ENCODE data around the gene VCAN.

- TF ChIP-seq, protein P1, sequence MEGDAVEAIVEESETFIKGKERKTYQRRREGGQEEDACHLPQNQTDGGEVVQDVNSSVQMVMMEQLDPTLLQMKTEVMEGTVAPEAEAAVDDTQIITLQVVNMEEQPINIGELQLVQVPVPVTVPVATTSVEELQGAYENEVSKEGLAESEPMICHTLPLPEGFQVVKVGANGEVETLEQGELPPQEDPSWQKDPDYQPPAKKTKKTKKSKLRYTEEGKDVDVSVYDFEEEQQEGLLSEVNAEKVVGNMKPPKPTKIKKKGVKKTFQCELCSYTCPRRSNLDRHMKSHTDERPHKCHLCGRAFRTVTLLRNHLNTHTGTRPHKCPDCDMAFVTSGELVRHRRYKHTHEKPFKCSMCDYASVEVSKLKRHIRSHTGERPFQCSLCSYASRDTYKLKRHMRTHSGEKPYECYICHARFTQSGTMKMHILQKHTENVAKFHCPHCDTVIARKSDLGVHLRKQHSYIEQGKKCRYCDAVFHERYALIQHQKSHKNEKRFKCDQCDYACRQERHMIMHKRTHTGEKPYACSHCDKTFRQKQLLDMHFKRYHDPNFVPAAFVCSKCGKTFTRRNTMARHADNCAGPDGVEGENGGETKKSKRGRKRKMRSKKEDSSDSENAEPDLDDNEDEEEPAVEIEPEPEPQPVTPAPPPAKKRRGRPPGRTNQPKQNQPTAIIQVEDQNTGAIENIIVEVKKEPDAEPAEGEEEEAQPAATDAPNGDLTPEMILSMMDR (IDR thresholded peaks at IDR 0.05; ENCODE audit: control extremely low read depth in 1 of 3, insufficient read depth in 1 of 3, low read depth in 1 of 3, low read length in 3 of 3) = no peak
- TF ChIP-seq EP300 (IDR thresholded peaks at IDR 0.05; ENCODE audit: borderline replicate concordance in 1 of 2, low read depth in 2 of 2, low read length in 2 of 2) = no peak
- no peak for TF ChIP-seq GABPA (IDR thresholded peaks at IDR 0.05; ENCODE audit: borderline replicate concordance, insufficient read depth, low read length)
- no peak for TF ChIP-seq TAF1 (IDR thresholded peaks at IDR 0.05; ENCODE audit: low read depth, low read length)
- TF ChIP-seq EZH2 (IDR thresholded peaks at IDR 0.05; ENCODE audit: low read depth, low read length, severe bottlenecking) = no peak
- TF ChIP-seq, protein P2, sequence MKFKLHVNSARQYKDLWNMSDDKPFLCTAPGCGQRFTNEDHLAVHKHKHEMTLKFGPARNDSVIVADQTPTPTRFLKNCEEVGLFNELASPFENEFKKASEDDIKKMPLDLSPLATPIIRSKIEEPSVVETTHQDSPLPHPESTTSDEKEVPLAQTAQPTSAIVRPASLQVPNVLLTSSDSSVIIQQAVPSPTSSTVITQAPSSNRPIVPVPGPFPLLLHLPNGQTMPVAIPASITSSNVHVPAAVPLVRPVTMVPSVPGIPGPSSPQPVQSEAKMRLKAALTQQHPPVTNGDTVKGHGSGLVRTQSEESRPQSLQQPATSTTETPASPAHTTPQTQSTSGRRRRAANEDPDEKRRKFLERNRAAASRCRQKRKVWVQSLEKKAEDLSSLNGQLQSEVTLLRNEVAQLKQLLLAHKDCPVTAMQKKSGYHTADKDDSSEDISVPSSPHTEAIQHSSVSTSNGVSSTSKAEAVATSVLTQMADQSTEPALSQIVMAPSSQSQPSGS (IDR thresholded peaks at IDR 0.05; ENCODE audit: low read length) = no peak
- TF ChIP-seq CREB1 (IDR thresholded peaks at IDR 0.05) = no peak
Observed at GRCh38 chr5:83556190-83556589, 84.6 kb downstream of the VCAN start.

Data from H1 (cell line).